HEK293 (cell line): Measurements from ENCODE around the gene SS18L1.
A peak's percentile ranks its signal among the peaks of the same experiment; 100 is the strongest.

Experiments used
- GLIS1 ChIP-seq: fragments of 450-650 bp; formaldehyde crosslinking; IDR thresholded peaks from 2 replicates; pipeline ENCODE4 v1.5.1; 2016; ENCODE audit warnings: missing biosample characterization, missing genetic modification characterization
- KLF16 ChIP-seq: fragments of 450-650 bp; formaldehyde crosslinking; IDR thresholded peaks from 2 replicates; pipeline ENCODE4 v1.5.1; 2017; ENCODE audit warnings: missing biosample characterization, missing genetic modification characterization
- MYNN ChIP-seq: fragments of 450-650 bp; formaldehyde crosslinking; IDR thresholded peaks from 2 replicates; pipeline ENCODE4 v1.5.1; 2016; ENCODE audit warnings: missing biosample characterization, missing genetic modification characterization, borderline replicate concordance
- SP2 ChIP-seq: fragments of 450-650 bp; formaldehyde crosslinking; IDR thresholded peaks from 2 replicates; pipeline ENCODE4 v1.5.1; 2016; ENCODE audit warnings: missing biosample characterization, missing genetic modification characterization
- ZNF335 ChIP-seq: fragments of 450-650 bp; formaldehyde crosslinking; conservative IDR thresholded peaks from 2 replicates; pipeline ENCODE4 v1.5.1; 2016; ENCODE audit warnings: missing biosample characterization, missing genetic modification characterization
- ZNF776 ChIP-seq: fragments of 450-650 bp; formaldehyde crosslinking; IDR thresholded peaks from 2 replicates; pipeline ENCODE4 v1.5.0; 2017; ENCODE audit warnings: missing biosample characterization, missing genetic modification characterization, borderline replicate concordance
- ZNF785 ChIP-seq: fragments of 450-650 bp; formaldehyde crosslinking; IDR thresholded peaks from 2 replicates; pipeline ENCODE4 v1.5.1; 2016; ENCODE audit warnings: missing biosample characterization, missing genetic modification characterization
- TF ChIP-seq, protein P1 (sequence below): fragments of 450-650 bp; formaldehyde crosslinking; IDR thresholded peaks from 2 replicates; pipeline ENCODE4 v1.5.1; 2016; ENCODE audit warnings: missing biosample characterization, missing genetic modification characterization

DNA sequence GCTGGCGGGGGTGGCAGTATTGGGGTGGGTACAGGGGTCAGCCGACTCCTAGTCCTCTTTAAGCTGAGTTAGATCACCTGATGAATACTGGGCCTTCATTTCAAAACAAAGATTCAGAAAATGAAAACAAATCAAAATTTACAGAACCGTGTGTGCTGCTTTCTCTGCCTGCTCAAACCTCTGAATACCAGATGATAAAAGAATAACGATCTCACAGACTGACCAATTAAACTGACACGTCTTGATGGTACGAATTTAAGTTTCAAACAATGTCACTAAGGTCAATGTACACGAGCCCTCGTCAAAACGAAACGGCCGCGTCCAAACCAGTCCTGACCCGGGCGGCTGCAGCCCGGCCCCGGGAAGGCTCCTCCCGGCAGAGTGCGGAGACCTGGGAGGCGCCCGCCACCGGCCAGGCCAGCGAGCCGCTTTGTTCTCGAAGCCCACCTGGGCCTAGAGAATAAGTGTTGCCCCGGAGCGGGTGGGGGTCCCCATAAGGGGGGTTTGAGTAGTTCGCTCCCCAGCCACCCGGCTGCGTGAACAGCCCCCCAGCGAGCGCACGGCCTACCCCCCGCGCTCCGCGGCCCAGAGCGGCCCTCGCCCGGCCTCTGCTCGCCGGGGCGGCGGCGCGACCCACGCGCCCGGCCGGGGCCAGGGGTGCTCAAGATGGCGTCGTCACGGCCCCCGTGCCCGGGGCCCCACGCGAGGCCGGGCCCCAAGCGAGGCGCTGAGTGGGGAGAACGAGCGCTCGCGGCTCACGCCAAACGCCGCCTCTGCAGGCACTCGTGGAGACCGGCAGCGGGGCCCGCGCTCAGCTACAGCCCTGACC is 1.1 kb upstream of the SS18L1 start:
- TF ChIP-seq, protein P1, sequence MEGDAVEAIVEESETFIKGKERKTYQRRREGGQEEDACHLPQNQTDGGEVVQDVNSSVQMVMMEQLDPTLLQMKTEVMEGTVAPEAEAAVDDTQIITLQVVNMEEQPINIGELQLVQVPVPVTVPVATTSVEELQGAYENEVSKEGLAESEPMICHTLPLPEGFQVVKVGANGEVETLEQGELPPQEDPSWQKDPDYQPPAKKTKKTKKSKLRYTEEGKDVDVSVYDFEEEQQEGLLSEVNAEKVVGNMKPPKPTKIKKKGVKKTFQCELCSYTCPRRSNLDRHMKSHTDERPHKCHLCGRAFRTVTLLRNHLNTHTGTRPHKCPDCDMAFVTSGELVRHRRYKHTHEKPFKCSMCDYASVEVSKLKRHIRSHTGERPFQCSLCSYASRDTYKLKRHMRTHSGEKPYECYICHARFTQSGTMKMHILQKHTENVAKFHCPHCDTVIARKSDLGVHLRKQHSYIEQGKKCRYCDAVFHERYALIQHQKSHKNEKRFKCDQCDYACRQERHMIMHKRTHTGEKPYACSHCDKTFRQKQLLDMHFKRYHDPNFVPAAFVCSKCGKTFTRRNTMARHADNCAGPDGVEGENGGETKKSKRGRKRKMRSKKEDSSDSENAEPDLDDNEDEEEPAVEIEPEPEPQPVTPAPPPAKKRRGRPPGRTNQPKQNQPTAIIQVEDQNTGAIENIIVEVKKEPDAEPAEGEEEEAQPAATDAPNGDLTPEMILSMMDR (tag by site-specific recombination), result no peak
- TF ChIP-seq ZNF785 (no peak), SP2 (tag by site-specific recombination) (no peak), ZNF335 (peak; percentile 59), MYNN (tag by site-specific recombination) (no peak), KLF16 (no peak), GLIS1 (tag by site-specific recombination) (peak; percentile 80), ZNF776 (tag by site-specific recombination) (no peak)
